ENCODE results near the gene SNAPC5. TPM values are rescaled to one million over a fixed set of nuclear protein-coding genes. Genes with fewer than 3 reads are reported as not detected.
A peak's percentile ranks its signal among the peaks of the same experiment; 100 is the strongest.

Gene SNAPC5
- total and polyA plus RNA-seq, 2 of the 13 experiments (the other 11 are each of a cell fraction or from before 2014, with no cell fraction given), result 14.8 to 36.2 TPM

GRCh38 chr15:66497502-66498455 is at the start of gene SNAPC5 (continued):
- TF ChIP-seq ARID2 (CRISPR knock-in tag; IDR thresholded peaks at IDR 0.05; ENCODE audit: borderline replicate concordance), result no peak
- TF ChIP-seq ZNF558 (CRISPR knock-in tag; IDR thresholded peaks at IDR 0.05; ENCODE audit: borderline replicate concordance), result peak; percentile 33; the same call in 1 of the 2 replicates
- TF ChIP-seq CREM (IDR thresholded peaks at IDR 0.05), result peak; percentile 97
- TF ChIP-seq CREM (CRISPR knock-in tag; IDR thresholded peaks at IDR 0.05), result peak; percentile 69
- peak; percentile 71; the same call in 1 of the 2 replicates for TF ChIP-seq ZNF34 (CRISPR knock-in tag; IDR thresholded peaks at IDR 0.05; ENCODE audit: borderline replicate concordance)
- peak; percentile 75 for TF ChIP-seq JUN (CRISPR knock-in tag; IDR thresholded peaks at IDR 0.05)
- TF ChIP-seq ZNF451 (CRISPR knock-in tag; IDR thresholded peaks at IDR 0.05), result 0 out of 2 replicates have a peak, but pooled peaks have one; percentile 80
- peak; percentile 69; the same call in 1 of the 2 replicates for TF ChIP-seq CSRNP1 (CRISPR knock-in tag; IDR thresholded peaks at IDR 0.05)
- peak; percentile 63; the same call in 1 of the 2 replicates for TF ChIP-seq TSC22D2 (CRISPR knock-in tag; IDR thresholded peaks at IDR 0.05; ENCODE audit: borderline replicate concordance)
- peak; percentile 86 for TF ChIP-seq ARNT2 (CRISPR knock-in tag; IDR thresholded peaks at IDR 0.05; ENCODE audit: low read depth)
- TF ChIP-seq KLF15 (CRISPR knock-in tag; IDR thresholded peaks at IDR 0.05; ENCODE audit: borderline replicate concordance), result peak; percentile 26; the same call in 1 of the 2 replicates
- peak; percentile 96 for TF ChIP-seq XRCC5 (optimal IDR thresholded peaks at IDR 0.05; ENCODE audit: low read length)
- TF ChIP-seq FOXA3 (CRISPR knock-in tag; IDR thresholded peaks at IDR 0.05), result peak; percentile 70
- TF ChIP-seq, protein P1, sequence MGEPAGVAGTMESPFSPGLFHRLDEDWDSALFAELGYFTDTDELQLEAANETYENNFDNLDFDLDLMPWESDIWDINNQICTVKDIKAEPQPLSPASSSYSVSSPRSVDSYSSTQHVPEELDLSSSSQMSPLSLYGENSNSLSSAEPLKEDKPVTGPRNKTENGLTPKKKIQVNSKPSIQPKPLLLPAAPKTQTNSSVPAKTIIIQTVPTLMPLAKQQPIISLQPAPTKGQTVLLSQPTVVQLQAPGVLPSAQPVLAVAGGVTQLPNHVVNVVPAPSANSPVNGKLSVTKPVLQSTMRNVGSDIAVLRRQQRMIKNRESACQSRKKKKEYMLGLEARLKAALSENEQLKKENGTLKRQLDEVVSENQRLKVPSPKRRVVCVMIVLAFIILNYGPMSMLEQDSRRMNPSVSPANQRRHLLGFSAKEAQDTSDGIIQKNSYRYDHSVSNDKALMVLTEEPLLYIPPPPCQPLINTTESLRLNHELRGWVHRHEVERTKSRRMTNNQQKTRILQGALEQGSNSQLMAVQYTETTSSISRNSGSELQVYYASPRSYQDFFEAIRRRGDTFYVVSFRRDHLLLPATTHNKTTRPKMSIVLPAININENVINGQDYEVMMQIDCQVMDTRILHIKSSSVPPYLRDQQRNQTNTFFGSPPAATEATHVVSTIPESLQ (CRISPR knock-in tag; conservative IDR thresholded peaks at IDR 0.05), result 0 out of 2 replicates have a peak, but pooled peaks have one; percentile 68
- peak; percentile 98 for TF ChIP-seq RBFOX2 (IDR thresholded peaks at IDR 0.05; ENCODE audit: low read depth, low read length)
- TF ChIP-seq RBM39 (IDR thresholded peaks at IDR 0.05; ENCODE audit: low read depth, low read length, poor library complexity, severe bottlenecking), result peak; percentile 81
- TF ChIP-seq, protein P2, sequence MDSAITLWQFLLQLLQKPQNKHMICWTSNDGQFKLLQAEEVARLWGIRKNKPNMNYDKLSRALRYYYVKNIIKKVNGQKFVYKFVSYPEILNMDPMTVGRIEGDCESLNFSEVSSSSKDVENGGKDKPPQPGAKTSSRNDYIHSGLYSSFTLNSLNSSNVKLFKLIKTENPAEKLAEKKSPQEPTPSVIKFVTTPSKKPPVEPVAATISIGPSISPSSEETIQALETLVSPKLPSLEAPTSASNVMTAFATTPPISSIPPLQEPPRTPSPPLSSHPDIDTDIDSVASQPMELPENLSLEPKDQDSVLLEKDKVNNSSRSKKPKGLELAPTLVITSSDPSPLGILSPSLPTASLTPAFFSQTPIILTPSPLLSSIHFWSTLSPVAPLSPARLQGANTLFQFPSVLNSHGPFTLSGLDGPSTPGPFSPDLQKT (CRISPR knock-in tag; IDR thresholded peaks at IDR 0.05; ENCODE audit: borderline replicate concordance), result no peak
- TF ChIP-seq, protein P3, sequence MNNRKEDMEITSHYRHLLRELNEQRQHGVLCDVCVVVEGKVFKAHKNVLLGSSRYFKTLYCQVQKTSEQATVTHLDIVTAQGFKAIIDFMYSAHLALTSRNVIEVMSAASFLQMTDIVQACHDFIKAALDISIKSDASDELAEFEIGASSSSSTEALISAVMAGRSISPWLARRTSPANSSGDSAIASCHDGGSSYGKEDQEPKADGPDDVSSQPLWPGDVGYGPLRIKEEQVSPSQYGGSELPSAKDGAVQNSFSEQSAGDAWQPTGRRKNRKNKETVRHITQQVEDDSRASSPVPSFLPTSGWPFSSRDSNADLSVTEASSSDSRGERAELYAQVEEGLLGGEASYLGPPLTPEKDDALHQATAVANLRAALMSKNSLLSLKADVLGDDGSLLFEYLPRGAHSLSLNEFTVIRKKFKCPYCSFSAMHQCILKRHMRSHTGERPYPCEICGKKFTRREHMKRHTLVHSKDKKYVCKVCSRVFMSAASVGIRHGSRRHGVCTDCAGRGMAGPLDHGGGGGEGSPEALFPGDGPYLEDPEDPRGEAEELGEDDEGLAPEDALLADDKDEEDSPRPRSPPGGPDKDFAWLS (CRISPR knock-in tag; IDR thresholded peaks at IDR 0.05; ENCODE audit: borderline replicate concordance), result no peak
- TF ChIP-seq, protein P4, sequence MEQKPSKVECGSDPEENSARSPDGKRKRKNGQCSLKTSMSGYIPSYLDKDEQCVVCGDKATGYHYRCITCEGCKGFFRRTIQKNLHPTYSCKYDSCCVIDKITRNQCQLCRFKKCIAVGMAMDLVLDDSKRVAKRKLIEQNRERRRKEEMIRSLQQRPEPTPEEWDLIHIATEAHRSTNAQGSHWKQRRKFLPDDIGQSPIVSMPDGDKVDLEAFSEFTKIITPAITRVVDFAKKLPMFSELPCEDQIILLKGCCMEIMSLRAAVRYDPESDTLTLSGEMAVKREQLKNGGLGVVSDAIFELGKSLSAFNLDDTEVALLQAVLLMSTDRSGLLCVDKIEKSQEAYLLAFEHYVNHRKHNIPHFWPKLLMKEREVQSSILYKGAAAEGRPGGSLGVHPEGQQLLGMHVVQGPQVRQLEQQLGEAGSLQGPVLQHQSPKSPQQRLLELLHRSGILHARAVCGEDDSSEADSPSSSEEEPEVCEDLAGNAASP (CRISPR knock-in tag; IDR thresholded peaks at IDR 0.05; ENCODE audit: borderline replicate concordance), result peak; percentile 45; the same call in 1 of the 2 replicates
- TF ChIP-seq ATF1 (CRISPR knock-in tag; IDR thresholded peaks at IDR 0.05), result peak; percentile 97

Data from HepG2 (cell line).